H9 (cell line): ENCODE measurements around the gene PJVK. TPM values are rescaled to one million over a fixed set of nuclear protein-coding genes. Genes with fewer than 3 reads are reported as not detected.

Experiments used
- DNase-seq: peaks from one replicate; pipeline ENCODE4 v3.0.0-alpha.2; 2017
- H2AFZ ChIP-seq: one replicate; pipeline ENCODE4 v1.6.1; 2013; ENCODE audit warnings: mild to moderate bottlenecking, low read length, control low read depth, moderate library complexity
- H2AK5ac ChIP-seq: 2 replicates; pipeline ENCODE4 v1.6.1; 2013; ENCODE audit warnings: low read length, control low read depth, mixed read lengths; ENCODE audit not compliant: insufficient read length
- H2BK120ac ChIP-seq: one replicate; pipeline ENCODE4 v1.6.1; 2013; ENCODE audit warnings: low read depth, mild to moderate bottlenecking, low read length, control low read depth, inconsistent platforms; ENCODE audit not compliant: poor library complexity, severe bottlenecking
- H2BK12ac ChIP-seq: 2 replicates; pipeline ENCODE4 v1.6.1; 2013; ENCODE audit warnings: low read length, control low read depth, mixed read lengths, low read depth; ENCODE audit not compliant: insufficient read length
- H2BK15ac ChIP-seq: 2 replicates; pipeline ENCODE4 v1.6.1; 2013; ENCODE audit warnings: low read depth, low read length, control low read depth
- H2BK20ac ChIP-seq: one replicate; pipeline ENCODE4 v1.6.1; 2013; ENCODE audit warnings: low read depth, mild to moderate bottlenecking, low read length, control low read depth, inconsistent platforms; ENCODE audit not compliant: poor library complexity, severe bottlenecking
- H2BK5ac ChIP-seq: 2 replicates; pipeline ENCODE4 v1.6.1; 2013; ENCODE audit warnings: low read length, control low read depth, mixed read lengths; ENCODE audit not compliant: insufficient read length
- H3K14ac ChIP-seq: 2 replicates; pipeline ENCODE4 v1.6.1; 2013; ENCODE audit warnings: low read length, control low read depth; ENCODE audit not compliant: insufficient read depth
- H3K18ac ChIP-seq: 2 replicates; pipeline ENCODE4 v1.6.1; 2013; ENCODE audit warnings: low read depth, mild to moderate bottlenecking, mixed read lengths, low read length, control low read depth; ENCODE audit not compliant: insufficient read length
- H3K23ac ChIP-seq: 2 replicates; pipeline ENCODE4 v1.6.1; 2013; ENCODE audit warnings: low read length, control low read depth, mixed read lengths, low read depth; ENCODE audit not compliant: insufficient read length
- H3K23me2 ChIP-seq: 2 replicates; pipeline ENCODE4 v1.6.1; 2013; ENCODE audit warnings: low read depth, mild to moderate bottlenecking, mixed read lengths, low read length, control low read depth; ENCODE audit not compliant: insufficient read length, poor library complexity, severe bottlenecking
- H3K27ac ChIP-seq: 2 replicates; pipeline ENCODE4 v1.5.1; 2013; ENCODE audit warnings: low read length, control low read depth, mixed read lengths, low read depth; ENCODE audit not compliant: insufficient read length
- H3K27me3 ChIP-seq: 2 replicates; pipeline ENCODE4 v1.6.1; 2013; ENCODE audit warnings: low read length, control low read depth, inconsistent platforms; ENCODE audit not compliant: insufficient read depth
- H3K4ac ChIP-seq: 2 replicates; pipeline ENCODE4 v1.6.1; 2013; ENCODE audit warnings: low read depth, mild to moderate bottlenecking, control low read depth, inconsistent platforms, low read length, moderate library complexity
- H3K4me1 ChIP-seq: 2 replicates; pipeline ENCODE4 v1.6.1; 2013; ENCODE audit warnings: low read length, control low read depth, inconsistent platforms; ENCODE audit not compliant: insufficient read depth
- H3K4me2 ChIP-seq: 2 replicates; pipeline ENCODE4 v1.6.1; 2013; ENCODE audit warnings: low read length, control low read depth, mixed read lengths; ENCODE audit not compliant: insufficient read length, insufficient read depth
- H3K56ac ChIP-seq: 2 replicates; pipeline ENCODE4 v1.6.1; 2013; ENCODE audit warnings: low read depth, mild to moderate bottlenecking, mixed read lengths, low read length, control low read depth; ENCODE audit not compliant: insufficient read length
- H3K79me1 ChIP-seq: 2 replicates; pipeline ENCODE4 v1.6.1; 2013; ENCODE audit warnings: low read depth, mild to moderate bottlenecking, moderate library complexity, low read length, control low read depth, inconsistent platforms; ENCODE audit not compliant: insufficient read depth, poor library complexity, severe bottlenecking
- H3K79me2 ChIP-seq: 2 replicates; pipeline ENCODE4 v1.6.1; 2013; ENCODE audit warnings: low read length, control low read depth, inconsistent platforms; ENCODE audit not compliant: insufficient read depth
- H3K9ac ChIP-seq: 2 replicates; pipeline ENCODE4 v1.6.1; 2013; ENCODE audit warnings: low read length, control low read depth, mixed read lengths; ENCODE audit not compliant: insufficient read length; ENCODE audit errors: extremely low read depth
- H3K9me3 ChIP-seq: one replicate; pipeline ENCODE4 v1.6.1; 2013; ENCODE audit warnings: low read depth, low read length, inconsistent platforms; ENCODE audit not compliant: control insufficient read depth
- H3T11ph ChIP-seq: one replicate; pipeline ENCODE4 v1.6.1; 2013; ENCODE audit warnings: mild to moderate bottlenecking, low read length, control low read depth, inconsistent platforms
- H4K20me1 ChIP-seq: one replicate; pipeline ENCODE4 v1.6.1; 2013; ENCODE audit not compliant: control insufficient read depth, insufficient read length, insufficient read depth
- H4K5ac ChIP-seq: 2 replicates; pipeline ENCODE4 v1.6.1; 2013; ENCODE audit warnings: low read depth, mild to moderate bottlenecking, mixed read lengths, low read length, control low read depth; ENCODE audit not compliant: insufficient read length
- H4K8ac ChIP-seq: replicated peaks from 2 replicates; pipeline ENCODE4 v1.6.1; 2013; ENCODE audit warnings: low read length, control low read depth, mixed read lengths, low read depth; ENCODE audit not compliant: insufficient read length
- H4K91ac ChIP-seq: 2 replicates; pipeline ENCODE4 v1.6.1; 2013; ENCODE audit warnings: low read depth, mild to moderate bottlenecking, moderate library complexity, mixed read lengths, low read length, control low read depth; ENCODE audit not compliant: insufficient read length
- H3K27ac Mint-ChIP-seq, 3 experiments: 2 replicates in 2 of 3; 3 replicates in 1 of 3; pipeline ENCODE4 v1.8.0; 2020 to 2021; ENCODE audit warnings: mixed read lengths in 3 of 3, mild to moderate bottlenecking in 1 of 3, moderate library complexity in 1 of 3
- H3K27me3 Mint-ChIP-seq: 2 replicates; pipeline ENCODE4 v1.8.0; 2021; ENCODE audit warnings: low read depth, mild to moderate bottlenecking, moderate library complexity, mixed read lengths
- H3K36me3 Mint-ChIP-seq, 3 experiments: 2 replicates in 2 of 3; 3 replicates in 1 of 3; pipeline ENCODE4 v1.8.0; 2020 to 2021; ENCODE audit warnings: low read depth in 3 of 3, mixed read lengths in 3 of 3; ENCODE audit not compliant: insufficient read depth in 1 of 3
- H3K4me1 Mint-ChIP-seq, 2 experiments: 2 replicates each; pipeline ENCODE4 v1.8.0; 2020; ENCODE audit warnings: mixed read lengths in 2 of 2
- H3K4me3 Mint-ChIP-seq, 2 experiments: 2 replicates in 1 of 2; 3 replicates in 1 of 2; pipeline ENCODE4 v1.8.0; 2020 to 2021; ENCODE audit warnings: mild to moderate bottlenecking in 2 of 2, mixed read lengths in 2 of 2, moderate library complexity in 1 of 2
- H3K9me3 Mint-ChIP-seq, 2 experiments: 2 replicates in 1 of 2; 3 replicates in 1 of 2; pipeline ENCODE4 v1.8.0; 2020; ENCODE audit warnings: mild to moderate bottlenecking in 2 of 2, mixed read lengths in 2 of 2, moderate library complexity in 1 of 2
- CTCF ChIP-seq: fragments of 200-600 bp; sonication (generic); conservative IDR thresholded peaks from 3 replicates; pipeline ENCODE4 v1.8.0; 2021; ENCODE audit warnings: antibody characterized with exemption, mild to moderate bottlenecking
- WGBS: extraction: QIAGEN DNeasy Blood & Tissue Kit; methylation state at CpG from one replicate; pipeline ENCODE4 v1.1.7; 2013; ENCODE audit warnings: missing lambda C conversion rate, low lambda C conversion rate, mixed read lengths; ENCODE audit not compliant: insufficient read length; ENCODE audit errors: extremely low coverage; 5-methylcytosine and 5-hydroxymethylcytosine counted together
- total RNA-seq: library from RNA; stranded (reverse); gene quantifications from 2 replicates; pipeline ENCODE4 v1.2.1, GENCODE V29; 2021

Gene PJVK
- total RNA-seq, 1 experiment from 2014 or later: 4.7 TPM

- Histone ChIP-seq H4K91ac (no peak overlapping the region), H2BK5ac (no peak overlapping the region), H3K56ac (no peak overlapping the region), H3K4me2 (no peak overlapping the region), H4K20me1 (no peaks in the 10 kb centered on the region), H3K18ac (no peak overlapping the region), H3K27ac (no peak overlapping the region), H2BK12ac (no peak overlapping the region), H3K14ac (no peak overlapping the region), H2AK5ac (no peak overlapping the region), H3K27me3 (no peaks in the 10 kb centered on the region), H3K79me1 (no peaks in the 10 kb centered on the region), H2AFZ (no peak overlapping the region), H2BK15ac (no peak overlapping the region), H2BK20ac (no peak overlapping the region), H3K23me2 (no peaks in the 10 kb centered on the region), H3K79me2 (no peaks in the 10 kb centered on the region), H4K5ac (no peak overlapping the region), H3T11ph (no peak overlapping the region), H4K8ac (no peak overlapping the region), H3K4me1 (no peaks in the 10 kb centered on the region), H2BK120ac (no peak overlapping the region), H3K9ac (no peak overlapping the region), H3K23ac (no peak overlapping the region), H3K4ac (no peak overlapping the region), H3K9me3 (no peaks in the 10 kb centered on the region)
- DNase-seq: no peak
- Mint-ChIP-seq H3K36me3 (no peaks in the 10 kb centered on the region), H3K27ac (no peak overlapping the region), H3K4me1 (peaks cover 3 to 4% of the 10 kb centered on the region in 2 experiments; a peak in 3 of 4 replicates), H3K4me3 (no peak overlapping the region), H3K9me3 (no peaks in the 10 kb centered on the region), H3K27me3 (no peaks in the 10 kb centered on the region; the same call in none of the 2 replicates)
- TF ChIP-seq CTCF: no peak
- no CpG with 5 or more reads among the region's 4 CpGs for WGBS
Observed at GRCh38 chr2:178404368-178404767, 46.8 kb upstream of the PJVK start.
